H9 (cell line): Measurements from ENCODE around the gene KRT6B. TPM values are rescaled to one million over a fixed set of nuclear protein-coding genes. Genes with fewer than 3 reads are reported as not detected.
A peak's percentile ranks its signal among the peaks of the same experiment; 100 is the strongest.

Source experiments
- DNase-seq: peaks from one replicate; pipeline ENCODE4 v3.0.0-alpha.2; 2017
- H2AFZ ChIP-seq: one replicate; pipeline ENCODE4 v1.6.1; 2013; ENCODE audit warnings: mild to moderate bottlenecking, low read length, control low read depth, moderate library complexity
- H2AK5ac ChIP-seq: 2 replicates; pipeline ENCODE4 v1.6.1; 2013; ENCODE audit warnings: low read length, control low read depth, mixed read lengths; ENCODE audit not compliant: insufficient read length
- H2BK120ac ChIP-seq: one replicate; pipeline ENCODE4 v1.6.1; 2013; ENCODE audit warnings: low read depth, mild to moderate bottlenecking, low read length, control low read depth, inconsistent platforms; ENCODE audit not compliant: poor library complexity, severe bottlenecking
- H2BK12ac ChIP-seq: 2 replicates; pipeline ENCODE4 v1.6.1; 2013; ENCODE audit warnings: low read length, control low read depth, mixed read lengths, low read depth; ENCODE audit not compliant: insufficient read length
- H2BK15ac ChIP-seq: 2 replicates; pipeline ENCODE4 v1.6.1; 2013; ENCODE audit warnings: low read depth, low read length, control low read depth
- H2BK20ac ChIP-seq: one replicate; pipeline ENCODE4 v1.6.1; 2013; ENCODE audit warnings: low read depth, mild to moderate bottlenecking, low read length, control low read depth, inconsistent platforms; ENCODE audit not compliant: poor library complexity, severe bottlenecking
- H2BK5ac ChIP-seq: 2 replicates; pipeline ENCODE4 v1.6.1; 2013; ENCODE audit warnings: low read length, control low read depth, mixed read lengths; ENCODE audit not compliant: insufficient read length
- H3K14ac ChIP-seq: 2 replicates; pipeline ENCODE4 v1.6.1; 2013; ENCODE audit warnings: low read length, control low read depth; ENCODE audit not compliant: insufficient read depth
- H3K18ac ChIP-seq: 2 replicates; pipeline ENCODE4 v1.6.1; 2013; ENCODE audit warnings: low read depth, mild to moderate bottlenecking, mixed read lengths, low read length, control low read depth; ENCODE audit not compliant: insufficient read length
- H3K23ac ChIP-seq: 2 replicates; pipeline ENCODE4 v1.6.1; 2013; ENCODE audit warnings: low read length, control low read depth, mixed read lengths, low read depth; ENCODE audit not compliant: insufficient read length
- H3K23me2 ChIP-seq: 2 replicates; pipeline ENCODE4 v1.6.1; 2013; ENCODE audit warnings: low read depth, mild to moderate bottlenecking, mixed read lengths, low read length, control low read depth; ENCODE audit not compliant: insufficient read length, poor library complexity, severe bottlenecking
- H3K27ac ChIP-seq: 2 replicates; pipeline ENCODE4 v1.5.1; 2013; ENCODE audit warnings: low read length, control low read depth, mixed read lengths, low read depth; ENCODE audit not compliant: insufficient read length
- H3K27me3 ChIP-seq: 2 replicates; pipeline ENCODE4 v1.6.1; 2013; ENCODE audit warnings: low read length, control low read depth, inconsistent platforms; ENCODE audit not compliant: insufficient read depth
- H3K4ac ChIP-seq: 2 replicates; pipeline ENCODE4 v1.6.1; 2013; ENCODE audit warnings: low read depth, mild to moderate bottlenecking, control low read depth, inconsistent platforms, low read length, moderate library complexity
- H3K4me1 ChIP-seq: 2 replicates; pipeline ENCODE4 v1.6.1; 2013; ENCODE audit warnings: low read length, control low read depth, inconsistent platforms; ENCODE audit not compliant: insufficient read depth
- H3K4me2 ChIP-seq: 2 replicates; pipeline ENCODE4 v1.6.1; 2013; ENCODE audit warnings: low read length, control low read depth, mixed read lengths; ENCODE audit not compliant: insufficient read length, insufficient read depth
- H3K56ac ChIP-seq: 2 replicates; pipeline ENCODE4 v1.6.1; 2013; ENCODE audit warnings: low read depth, mild to moderate bottlenecking, mixed read lengths, low read length, control low read depth; ENCODE audit not compliant: insufficient read length
- H3K79me1 ChIP-seq: 2 replicates; pipeline ENCODE4 v1.6.1; 2013; ENCODE audit warnings: low read depth, mild to moderate bottlenecking, moderate library complexity, low read length, control low read depth, inconsistent platforms; ENCODE audit not compliant: insufficient read depth, poor library complexity, severe bottlenecking
- H3K79me2 ChIP-seq: 2 replicates; pipeline ENCODE4 v1.6.1; 2013; ENCODE audit warnings: low read length, control low read depth, inconsistent platforms; ENCODE audit not compliant: insufficient read depth
- H3K9ac ChIP-seq: 2 replicates; pipeline ENCODE4 v1.6.1; 2013; ENCODE audit warnings: low read length, control low read depth, mixed read lengths; ENCODE audit not compliant: insufficient read length; ENCODE audit errors: extremely low read depth
- H3K9me3 ChIP-seq: one replicate; pipeline ENCODE4 v1.6.1; 2013; ENCODE audit warnings: low read depth, low read length, inconsistent platforms; ENCODE audit not compliant: control insufficient read depth
- H3T11ph ChIP-seq: one replicate; pipeline ENCODE4 v1.6.1; 2013; ENCODE audit warnings: mild to moderate bottlenecking, low read length, control low read depth, inconsistent platforms
- H4K20me1 ChIP-seq: one replicate; pipeline ENCODE4 v1.6.1; 2013; ENCODE audit not compliant: control insufficient read depth, insufficient read length, insufficient read depth
- H4K5ac ChIP-seq: 2 replicates; pipeline ENCODE4 v1.6.1; 2013; ENCODE audit warnings: low read depth, mild to moderate bottlenecking, mixed read lengths, low read length, control low read depth; ENCODE audit not compliant: insufficient read length
- H4K8ac ChIP-seq: replicated peaks from 2 replicates; pipeline ENCODE4 v1.6.1; 2013; ENCODE audit warnings: low read length, control low read depth, mixed read lengths, low read depth; ENCODE audit not compliant: insufficient read length
- H4K91ac ChIP-seq: 2 replicates; pipeline ENCODE4 v1.6.1; 2013; ENCODE audit warnings: low read depth, mild to moderate bottlenecking, moderate library complexity, mixed read lengths, low read length, control low read depth; ENCODE audit not compliant: insufficient read length
- H3K27ac Mint-ChIP-seq, 3 experiments: 2 replicates in 2 of 3; 3 replicates in 1 of 3; pipeline ENCODE4 v1.8.0; 2020 to 2021; ENCODE audit warnings: mixed read lengths in 3 of 3, mild to moderate bottlenecking in 1 of 3, moderate library complexity in 1 of 3
- H3K27me3 Mint-ChIP-seq: 2 replicates; pipeline ENCODE4 v1.8.0; 2021; ENCODE audit warnings: low read depth, mild to moderate bottlenecking, moderate library complexity, mixed read lengths
- H3K36me3 Mint-ChIP-seq, 3 experiments: 2 replicates in 2 of 3; 3 replicates in 1 of 3; pipeline ENCODE4 v1.8.0; 2020 to 2021; ENCODE audit warnings: low read depth in 3 of 3, mixed read lengths in 3 of 3; ENCODE audit not compliant: insufficient read depth in 1 of 3
- H3K4me1 Mint-ChIP-seq, 2 experiments: 2 replicates each; pipeline ENCODE4 v1.8.0; 2020; ENCODE audit warnings: mixed read lengths in 2 of 2
- H3K4me3 Mint-ChIP-seq, 2 experiments: 2 replicates in 1 of 2; 3 replicates in 1 of 2; pipeline ENCODE4 v1.8.0; 2020 to 2021; ENCODE audit warnings: mild to moderate bottlenecking in 2 of 2, mixed read lengths in 2 of 2, moderate library complexity in 1 of 2
- H3K9me3 Mint-ChIP-seq, 2 experiments: 2 replicates in 1 of 2; 3 replicates in 1 of 2; pipeline ENCODE4 v1.8.0; 2020; ENCODE audit warnings: mild to moderate bottlenecking in 2 of 2, mixed read lengths in 2 of 2, moderate library complexity in 1 of 2
- CTCF ChIP-seq: fragments of 200-600 bp; sonication (generic); conservative IDR thresholded peaks from 3 replicates; pipeline ENCODE4 v1.8.0; 2021; ENCODE audit warnings: antibody characterized with exemption, mild to moderate bottlenecking
- WGBS: extraction: QIAGEN DNeasy Blood & Tissue Kit; methylation state at CpG from one replicate; pipeline ENCODE4 v1.1.7; 2013; ENCODE audit warnings: missing lambda C conversion rate, low lambda C conversion rate, mixed read lengths; ENCODE audit not compliant: insufficient read length; ENCODE audit errors: extremely low coverage; 5-methylcytosine and 5-hydroxymethylcytosine counted together
- total RNA-seq: library from RNA; stranded (reverse); gene quantifications from 2 replicates; pipeline ENCODE4 v1.2.1, GENCODE V29; 2021

Gene KRT6B
- total RNA-seq, 1 experiment from 2014 or later: not detected

DNA sequence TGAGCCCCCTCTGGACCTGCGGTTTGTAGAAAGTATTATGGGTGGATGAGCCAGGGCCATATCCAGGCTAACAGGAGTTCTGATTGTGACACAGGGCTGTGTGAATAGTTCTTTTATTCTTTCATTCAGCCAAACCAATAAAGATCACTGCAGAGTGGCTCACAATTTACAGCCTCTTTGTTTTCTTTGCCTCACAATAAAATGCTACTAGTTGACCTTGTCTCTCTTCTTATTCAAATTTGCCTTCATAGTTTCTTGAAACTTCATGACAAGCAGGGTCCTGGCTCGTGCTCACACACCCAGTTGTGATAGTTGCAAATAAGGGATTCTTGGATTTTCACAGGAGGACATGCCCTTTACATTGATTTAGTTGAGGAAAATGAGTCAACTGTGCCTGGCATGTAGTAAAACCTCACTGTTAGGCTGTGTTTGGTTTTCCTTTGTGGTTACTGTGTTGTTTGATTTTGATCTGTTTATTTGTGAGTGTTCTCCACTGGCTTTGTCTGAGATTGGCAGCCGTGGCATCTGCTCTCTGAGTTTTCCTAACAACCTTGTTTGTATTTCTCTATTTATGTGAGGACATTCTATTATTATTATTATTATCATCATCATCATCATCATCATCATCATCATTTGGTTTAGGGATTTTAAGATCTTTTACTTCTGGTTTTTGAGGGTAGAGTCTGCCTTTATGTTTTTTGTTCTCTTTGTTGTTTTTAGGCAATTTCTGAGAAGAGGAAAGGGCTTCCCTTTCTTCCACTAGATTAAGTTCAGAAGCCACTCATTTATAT lies 2.7 kb upstream of the KRT6B start:
- H2AFZ ChIP-seq: no peak overlapping the region
- DNase-seq: no peak

More for the DNA sequence above, 2.7 kb upstream of the KRT6B start:
- Mint-ChIP-seq H3K9me3 (no peaks in the 10 kb centered on the region; a peak in 1 of 5 replicates), H3K27ac (peak overlapping the region in 2 of 3 experiments; percentile 19 to 77; a peak in 3 of 7 replicates), H3K4me3 (no peak overlapping the region), H3K36me3 (no peaks in the 10 kb centered on the region), H3K27me3 (peaks cover 12% of the 10 kb centered on the region), H3K4me1 (peaks cover 14% of the 10 kb centered on the region in 2 experiments)
- Histone ChIP-seq H3K79me2 (no peaks in the 10 kb centered on the region), H3T11ph (no peak overlapping the region), H2AK5ac (no peak overlapping the region), H2BK5ac (no peak overlapping the region), H3K9ac (no peak overlapping the region), H3K23ac (no peak overlapping the region), H4K5ac (no peak overlapping the region), H3K27me3 (no peaks in the 10 kb centered on the region), H3K23me2 (no peaks in the 10 kb centered on the region), H2BK20ac (no peak overlapping the region), H3K79me1 (no peaks in the 10 kb centered on the region), H4K8ac (no peak overlapping the region), H3K56ac (no peak overlapping the region), H2BK15ac (no peak overlapping the region), H3K9me3 (no peaks in the 10 kb centered on the region), H3K18ac (no peak overlapping the region), H3K14ac (no peak overlapping the region; the same call in 1 of the 2 replicates), H3K4ac (no peak overlapping the region), H2BK12ac (no peak overlapping the region), H4K91ac (no peak overlapping the region), H3K4me1 (no peaks in the 10 kb centered on the region), H2BK120ac (no peak overlapping the region), H4K20me1 (no peaks in the 10 kb centered on the region), H3K27ac (no peak overlapping the region), H3K4me2 (peak overlapping the region; percentile 44)
- TF ChIP-seq CTCF: no peak
- no CpG with 5 or more reads among the region's 3 CpGs for WGBS
